ENCODE measurements around the gene ENO3.

DNA sequence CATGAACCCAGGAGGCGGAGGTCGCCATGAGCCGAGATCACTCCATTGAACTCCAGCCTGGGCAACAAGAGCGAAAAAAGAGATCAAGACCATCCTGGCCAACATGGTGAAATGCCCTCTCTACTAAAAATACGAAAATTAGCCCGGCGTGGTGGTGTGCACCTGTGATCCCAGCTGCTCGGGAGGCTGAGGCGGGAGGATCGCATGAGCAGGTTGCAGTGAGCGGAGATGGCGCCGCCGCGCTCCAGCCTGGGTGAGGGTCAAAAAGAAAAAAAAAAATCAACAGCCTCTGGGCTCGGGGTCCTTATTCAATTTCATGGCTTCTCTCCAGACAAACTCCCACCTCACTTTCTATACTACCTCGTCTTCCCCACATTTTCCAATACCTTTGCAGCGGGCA lies 22.0 kb upstream of the ENO3 start:
- TF ChIP-seq, protein P1, sequence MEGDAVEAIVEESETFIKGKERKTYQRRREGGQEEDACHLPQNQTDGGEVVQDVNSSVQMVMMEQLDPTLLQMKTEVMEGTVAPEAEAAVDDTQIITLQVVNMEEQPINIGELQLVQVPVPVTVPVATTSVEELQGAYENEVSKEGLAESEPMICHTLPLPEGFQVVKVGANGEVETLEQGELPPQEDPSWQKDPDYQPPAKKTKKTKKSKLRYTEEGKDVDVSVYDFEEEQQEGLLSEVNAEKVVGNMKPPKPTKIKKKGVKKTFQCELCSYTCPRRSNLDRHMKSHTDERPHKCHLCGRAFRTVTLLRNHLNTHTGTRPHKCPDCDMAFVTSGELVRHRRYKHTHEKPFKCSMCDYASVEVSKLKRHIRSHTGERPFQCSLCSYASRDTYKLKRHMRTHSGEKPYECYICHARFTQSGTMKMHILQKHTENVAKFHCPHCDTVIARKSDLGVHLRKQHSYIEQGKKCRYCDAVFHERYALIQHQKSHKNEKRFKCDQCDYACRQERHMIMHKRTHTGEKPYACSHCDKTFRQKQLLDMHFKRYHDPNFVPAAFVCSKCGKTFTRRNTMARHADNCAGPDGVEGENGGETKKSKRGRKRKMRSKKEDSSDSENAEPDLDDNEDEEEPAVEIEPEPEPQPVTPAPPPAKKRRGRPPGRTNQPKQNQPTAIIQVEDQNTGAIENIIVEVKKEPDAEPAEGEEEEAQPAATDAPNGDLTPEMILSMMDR (IDR thresholded peaks at IDR 0.05): no peak
- no peak for TF ChIP-seq POLR2AphosphoS5 (IDR thresholded peaks at IDR 0.05)
- TF ChIP-seq POLR2A (IDR thresholded peaks at IDR 0.05): no peak
